IMR-90 (cell line): ENCODE results near the gene NAA38. TPM values are rescaled to one million over a fixed set of nuclear protein-coding genes. Genes with fewer than 3 reads are reported as not detected.
A peak's percentile ranks its signal among the peaks of the same experiment; 100 is the strongest.

Source experiments
- ATAC-seq: fragments of 200-7000 bp; cut with Tn5 transposase; 2 replicates; pipeline ENCODE4 v1.9.1; 2020; ENCODE audit warnings: low read depth, mild to moderate bottlenecking, moderate library complexity
- BruUV-seq: library from RNA; stranded (reverse); fragments of 400-500 nt; replicated peaks from 2 replicates; lab custom pipeline; 2021; lab: Mats Ljungman, UMichigan
- CTCF ChIA-PET: fragments of 300-600 bp; formaldehyde crosslinking; extraction: SDS; loops from one replicate; lab custom pipeline; 2021; ENCODE audit warnings: antibody characterized with exemption; lab: Yijun Ruan, JAX
- POLR2A ChIA-PET: fragments of 300-600 bp; sonication (Branson Sonifier 250); formaldehyde crosslinking; loops from one replicate; lab custom pipeline; 2022; ENCODE audit warnings: antibody characterized with exemption; ENCODE audit not compliant: unreplicated experiment; lab: Charles Lee
- DNase-seq: peaks from one replicate; pipeline ENCODE4 v3.0.0; 2013
- H2AFZ ChIP-seq: replicated peaks from 2 replicates; pipeline ENCODE3; 2013; ENCODE audit warnings: low read length, mild to moderate bottlenecking; ENCODE audit not compliant: poor library complexity
- H2AK5ac ChIP-seq: 2 replicates; pipeline ENCODE4 v1.6.1; 2013; ENCODE audit warnings: low read depth, low read length, inconsistent platforms
- H2AK9ac ChIP-seq: replicated peaks from 2 replicates; pipeline ENCODE3; 2013; ENCODE audit warnings: mild to moderate bottlenecking, low read depth, low read length, moderate library complexity; ENCODE audit not compliant: poor library complexity
- H2BK120ac ChIP-seq: 2 replicates; pipeline ENCODE4 v1.6.1; 2013; ENCODE audit warnings: low read depth, low read length, inconsistent platforms
- H2BK15ac ChIP-seq: 3 replicates; pipeline ENCODE4 v1.6.1; 2013; ENCODE audit warnings: low read depth, low read length, inconsistent platforms
- H2BK20ac ChIP-seq: 2 replicates; pipeline ENCODE4 v1.6.1; 2013; ENCODE audit warnings: low read depth, mild to moderate bottlenecking, inconsistent platforms, low read length, moderate library complexity
- H2BK5ac ChIP-seq: 2 replicates; pipeline ENCODE4 v1.6.1; 2013; ENCODE audit warnings: mild to moderate bottlenecking, low read depth, low read length, inconsistent platforms; ENCODE audit not compliant: poor library complexity, severe bottlenecking
- H3K14ac ChIP-seq: replicated peaks from 2 replicates; pipeline ENCODE4 v1.6.1; 2013; ENCODE audit warnings: low read depth, low read length, inconsistent platforms
- H3K18ac ChIP-seq: 2 replicates; pipeline ENCODE4 v1.6.1; 2013; ENCODE audit warnings: low read depth, low read length, control low read depth
- H3K23ac ChIP-seq: 2 replicates; pipeline ENCODE4 v1.6.1; 2013; ENCODE audit warnings: low read depth, low read length, inconsistent platforms
- H3K27ac ChIP-seq: 2 replicates; pipeline ENCODE4 v1.5.1; 2013; ENCODE audit warnings: mild to moderate bottlenecking, control low read depth, low read length; ENCODE audit not compliant: insufficient read depth
- H3K27me3 ChIP-seq: 2 replicates; pipeline ENCODE4 v1.6.1; 2013; ENCODE audit warnings: low read length; ENCODE audit not compliant: control insufficient read depth, insufficient read depth
- H3K36me3 ChIP-seq: 2 replicates; pipeline ENCODE4 v1.6.1; 2013; ENCODE audit warnings: low read length, mixed read lengths; ENCODE audit not compliant: control insufficient read depth, insufficient read depth
- H3K4ac ChIP-seq: 2 replicates; pipeline ENCODE4 v1.6.1; 2013; ENCODE audit warnings: low read depth, low read length, inconsistent platforms
- H3K4me1 ChIP-seq: 2 replicates; pipeline ENCODE4 v1.6.1; 2013; ENCODE audit warnings: low read length, mixed read lengths; ENCODE audit not compliant: control insufficient read depth, insufficient read depth
- H3K4me2 ChIP-seq: 2 replicates; pipeline ENCODE4 v1.6.1; 2013; ENCODE audit warnings: low read depth, mild to moderate bottlenecking, control low read depth, low read length, moderate library complexity
- H3K4me3 ChIP-seq: 2 replicates; pipeline ENCODE4 v1.5.1; 2013; ENCODE audit warnings: low read depth, mild to moderate bottlenecking, control low read depth, low read length, moderate library complexity; ENCODE audit not compliant: insufficient read depth
- H3K56ac ChIP-seq: 2 replicates; pipeline ENCODE4 v1.6.1; 2013; ENCODE audit warnings: low read length, inconsistent platforms; ENCODE audit not compliant: insufficient read depth; ENCODE audit errors: extremely low read depth
- H3K79me1 ChIP-seq, 2 experiments: 2 replicates each; pipeline ENCODE4 v1.6.1; 2013; ENCODE audit warnings: low read length in 2 of 2, inconsistent platforms in 1 of 2, low read depth in 1 of 2
- H3K9ac ChIP-seq: 2 replicates; pipeline ENCODE4 v1.6.1; 2013; ENCODE audit warnings: low read depth, low read length, control low read depth
- H3K9me1 ChIP-seq: 2 replicates; pipeline ENCODE4 v1.6.1; 2013; ENCODE audit warnings: low read length, inconsistent platforms; ENCODE audit not compliant: insufficient read depth
- H3K9me3 ChIP-seq: 2 replicates; pipeline ENCODE4 v1.6.1; 2013; ENCODE audit warnings: low read length; ENCODE audit not compliant: control insufficient read depth, insufficient read depth
- H4K20me1 ChIP-seq: 2 replicates; pipeline ENCODE4 v1.6.1; 2013; ENCODE audit warnings: low read length, inconsistent platforms; ENCODE audit not compliant: insufficient read depth
- H4K5ac ChIP-seq: 2 replicates; pipeline ENCODE4 v1.6.1; 2013; ENCODE audit warnings: mild to moderate bottlenecking, low read depth, low read length, control low read depth
- H4K8ac ChIP-seq, 2 experiments: 2 replicates each; pipeline ENCODE4 v1.6.1; 2013; ENCODE audit warnings: low read depth in 2 of 2, low read length in 2 of 2, control low read depth in 1 of 2, inconsistent platforms in 1 of 2
- H4K91ac ChIP-seq: 2 replicates; pipeline ENCODE4 v1.6.1; 2013; ENCODE audit warnings: low read depth, low read length, inconsistent platforms; ENCODE audit not compliant: insufficient read depth
- BHLHE40 ChIP-seq: fragments of 150-350 bp; IDR thresholded peaks from 2 replicates; pipeline ENCODE4 v1.6.1; 2016; ENCODE audit warnings: mild to moderate bottlenecking, low read depth, low read length
- CEBPB ChIP-seq: IDR thresholded peaks from 2 replicates; pipeline ENCODE4 v1.6.1; 2012; ENCODE audit warnings: low read depth, low read length, improper control_type of control experiment
- CTCF ChIP-seq: conservative IDR thresholded peaks from 2 replicates; pipeline ENCODE4 v1.5.1; 2012; ENCODE audit warnings: mild to moderate bottlenecking, low read depth, low read length, improper control_type of control experiment
- ELK1 ChIP-seq: fragments of 150-350 bp; IDR thresholded peaks from 2 replicates; pipeline ENCODE4 v1.6.1; 2016; ENCODE audit warnings: low read depth, mild to moderate bottlenecking, low read length, moderate library complexity, borderline replicate concordance
- MAFK ChIP-seq: IDR thresholded peaks from 2 replicates; pipeline ENCODE4 v1.6.1; 2012; ENCODE audit warnings: low read depth, low read length, improper control_type of control experiment
- MXI1 ChIP-seq: IDR thresholded peaks from 2 replicates; pipeline ENCODE4 v1.6.1; 2012; ENCODE audit warnings: low read depth, mild to moderate bottlenecking, low read length, moderate library complexity, borderline replicate concordance
- RAD21 ChIP-seq: IDR thresholded peaks from 2 replicates; pipeline ENCODE4 v1.6.1; 2012; ENCODE audit warnings: low read length, improper control_type of control experiment
- SMC3 ChIP-seq: fragments of 150-350 bp; IDR thresholded peaks from 2 replicates; pipeline ENCODE4 v1.6.1; 2016; ENCODE audit warnings: low read depth, mild to moderate bottlenecking, antibody characterized with exemption, low read length, moderate library complexity
- USF2 ChIP-seq: fragments of 150-350 bp; IDR thresholded peaks from 2 replicates; pipeline ENCODE4 v1.6.1; 2017; ENCODE audit warnings: mild to moderate bottlenecking, antibody characterized with exemption, low read length, low read depth
- WGBS, 2 experiments: methylation state at CpG; one replicate each; pipeline versions ENCODE4 v1.1.5 to v1.1.7; 2013; ENCODE audit warnings: missing lambda C conversion rate in 2 of 2; ENCODE audit not compliant: insufficient read length in 1 of 2; ENCODE audit errors: extremely low coverage in 2 of 2; 5-methylcytosine and 5-hydroxymethylcytosine counted together
- dilution Hi-C: fragments of 300-500 bp; cut with HindIII; formaldehyde crosslinking; loops from one replicate; pipeline ENCODE4 v1.14.3; 2018; ENCODE audit warnings: low sequenced_read_pairs; ENCODE audit not compliant: unreplicated experiment
- in situ Hi-C: fragments of 300-500 bp; cut with MboI; formaldehyde crosslinking; loops from 3 replicates; pipeline ENCODE4 v1.14.3; 2019; ENCODE audit warnings: low sequenced_read_pairs, inconsistent platforms, mixed read lengths
- intact Hi-C: fragments of 100-400 bp; cut with micrococcal nuclease; formaldehyde crosslinking; loops from 2 replicates; pipeline ENCODE4 v1.10.0; 2022
- polyA plus RNA-seq, 3 experiments: library from polyadenylated mRNA; depleted of rRNA; stranded (reverse); fragments of >200 nt; gene quantifications; 2 replicates each; pipeline ENCODE4 v1.2.3, GENCODE V29; 2012; ENCODE audit warnings: low replicate concordance in 1 of 3
- total RNA-seq: library from RNA; depleted of rRNA; stranded (reverse); fragments of >200 nt; gene quantifications from 2 replicates; pipeline ENCODE4 v1.2.3, GENCODE V29; 2012

Gene NAA38
- total and polyA plus RNA-seq, 2 of the 4 experiments (the other 2 are of a cell fraction): 40.7 to 76.8 TPM

- in situ Hi-C loops: loop anchor here (5.0 kb wide), 1 partner anchor 35 kb away; no protein-coding TSS in a partner anchor
These were observed 40.4 kb upstream of the NAA38 start for GRCh38 chr17:7897773-7898172.

More at GRCh38 chr17:7897773-7898172, 40.4 kb upstream of the NAA38 start:
- Histone ChIP-seq H3K4ac (no peak overlapping the region), H4K91ac (no peak overlapping the region), H2BK5ac (no peak overlapping the region), H3K27me3 (no peaks in the 10 kb centered on the region), H4K5ac (0 out of 2 replicates have a peak overlapping the region, but pooled peaks have one; percentile 35), H3K4me1 (no peaks in the 10 kb centered on the region), H4K20me1 (peaks cover 3% of the 10 kb centered on the region; the same call in 1 of the 2 replicates), H2BK20ac (no peak overlapping the region), H3K9ac (no peak overlapping the region), H4K8ac (no peak overlapping the region), H2BK15ac (no peak overlapping the region), H2AFZ (no peak overlapping the region), H3K23ac (no peak overlapping the region), H3K27ac (no peak overlapping the region), H3K79me1 (peaks cover 0 to 28% of the 10 kb centered on the region in 2 experiments; a peak in 2 of 4 replicates), H2BK120ac (no peak overlapping the region), H3K9me1 (no peaks in the 10 kb centered on the region), H3K4me3 (no peak overlapping the region), H3K14ac (no peak overlapping the region), H3K36me3 (peaks cover 78% of the 10 kb centered on the region), H3K4me2 (no peak overlapping the region), H3K9me3 (no peaks in the 10 kb centered on the region), H3K56ac (no peak overlapping the region), H2AK9ac (peak overlapping the region; percentile 47), H2AK5ac (no peak overlapping the region), H3K18ac (no peak overlapping the region)
- 67% methylated on average over 1 of the region's 6 CpGs; no CpG with 5 or more reads in 1 of the 2 experiments for WGBS, 2 experiments
- intact Hi-C loops (loop anchor here (1.0 to 5.0 kb wide), 3 partner anchors 35 to 155 kb away; no protein-coding TSS in a partner anchor), dilution Hi-C loops (no loop called here)
- ChIA-PET POLR2A (no interaction called here), CTCF (no interaction called here)
- no TSS peak for BruUV-seq
- DNase-seq (peak; percentile 77), ATAC-seq (peak; percentile 90)
- TF ChIP-seq USF2 (peak; percentile 67; the same call in 1 of the 2 replicates), MXI1 (peak; percentile 40; the same call in 1 of the 2 replicates), SMC3 (peak; percentile 89), BHLHE40 (no peak), ELK1 (no peak), CTCF (peak; percentile 77), CEBPB (no peak), RAD21 (peak; percentile 88), MAFK (no peak)
